Stimulated activated CD8-positive, alpha-beta memory T cell treated with anti-CD3 and anti-CD28 coated beads, Interleukin-4, amount 100 ng/mL, for 1 hour (primary cell): ENCODE measurements around the gene FAM240A.

Experiments used
- DNase-seq, 2 donors: peaks; one replicate each; pipeline ENCODE4 v3.0.0-alpha.2; 2020; ENCODE audit warnings: low read depth in 2 of 2, low spot score in 1 of 2

The FAM240A gene

DNA sequence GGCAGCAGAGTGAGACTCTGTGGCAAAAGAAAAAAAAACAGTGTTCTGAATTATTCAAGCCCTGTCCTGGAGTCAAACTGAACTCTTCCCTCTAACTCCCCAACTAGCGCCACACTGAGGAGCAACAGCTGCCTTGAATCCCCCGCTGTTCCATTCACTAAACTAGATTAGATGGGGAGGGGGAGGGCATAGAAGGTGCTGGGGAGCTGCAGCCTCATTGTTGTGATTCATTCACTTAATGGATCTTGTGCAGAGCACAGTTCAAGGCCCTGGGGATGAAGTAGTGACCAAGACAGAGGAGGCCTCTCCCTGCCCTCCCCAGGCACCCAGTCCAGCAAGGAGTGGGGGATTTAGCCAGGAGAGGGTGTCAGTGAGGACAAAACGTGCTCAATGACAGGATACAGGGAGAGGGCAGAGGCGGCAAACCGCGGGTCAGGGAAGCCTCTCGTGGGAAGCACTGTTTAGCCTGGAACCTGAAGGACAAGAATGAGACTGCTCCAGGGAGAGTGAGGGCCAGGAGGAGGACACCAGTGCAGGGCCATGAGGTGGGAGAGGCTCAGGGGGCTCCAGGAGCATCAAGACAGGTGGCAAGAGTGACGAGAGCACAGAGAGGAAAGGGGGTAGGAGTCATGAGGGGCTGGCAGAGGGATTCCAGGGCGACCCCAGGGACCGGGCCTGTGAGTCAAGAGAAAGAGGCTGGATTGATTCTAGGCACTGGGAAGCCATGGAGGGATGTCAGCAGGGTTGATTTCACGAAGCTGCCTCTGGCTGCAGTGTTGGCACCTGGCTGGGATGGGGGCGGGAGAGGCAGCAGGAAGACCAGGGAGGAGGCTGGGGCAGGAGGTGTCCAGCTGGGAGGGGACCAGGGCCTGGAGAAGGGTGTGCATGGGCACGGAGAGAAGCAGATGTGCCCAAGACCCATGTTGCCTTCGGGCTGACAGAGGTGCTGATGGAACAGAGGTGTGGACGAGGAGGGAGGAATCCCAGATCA lies 49.7 kb downstream of the FAM240A start:
- no peak for DNase-seq

DNA sequence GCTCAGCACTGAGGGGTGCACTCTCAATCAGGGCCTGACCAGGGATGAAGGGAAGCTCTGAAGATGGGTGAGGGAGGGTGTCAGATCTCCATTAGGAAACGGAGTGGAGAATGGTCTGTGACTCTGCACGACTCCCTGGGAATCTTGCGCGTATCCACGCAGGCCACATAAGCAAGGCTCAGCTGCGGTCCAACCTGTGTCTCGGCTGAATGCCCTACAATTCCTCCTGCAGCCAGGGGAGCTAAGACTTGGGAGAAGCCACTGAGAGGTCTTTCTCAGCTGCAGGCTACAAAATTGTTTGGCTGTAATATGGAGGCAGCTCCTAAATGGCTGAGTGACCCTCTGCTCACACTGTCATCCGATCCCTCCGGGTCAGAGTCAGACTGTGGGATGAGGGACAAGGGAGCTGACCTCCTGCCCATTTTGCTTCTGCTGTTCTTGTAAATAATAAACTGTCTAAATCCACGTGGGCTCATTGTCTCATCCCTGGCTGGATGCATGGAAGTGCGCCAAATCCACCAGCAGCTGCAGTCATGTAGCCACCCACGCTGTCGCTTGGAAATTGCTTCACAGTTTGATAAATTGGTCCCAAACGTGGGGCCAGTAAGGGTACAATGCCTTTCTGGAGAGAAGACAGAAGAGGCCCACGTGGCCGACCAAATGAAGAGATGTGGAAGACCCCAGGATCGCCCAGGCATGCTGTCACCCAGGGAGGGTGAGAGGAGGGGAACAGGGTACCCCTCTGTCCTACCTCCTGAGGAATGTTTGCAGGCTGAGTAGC lies 50.6 kb downstream of the FAM240A start:
- no peak for DNase-seq

DNA sequence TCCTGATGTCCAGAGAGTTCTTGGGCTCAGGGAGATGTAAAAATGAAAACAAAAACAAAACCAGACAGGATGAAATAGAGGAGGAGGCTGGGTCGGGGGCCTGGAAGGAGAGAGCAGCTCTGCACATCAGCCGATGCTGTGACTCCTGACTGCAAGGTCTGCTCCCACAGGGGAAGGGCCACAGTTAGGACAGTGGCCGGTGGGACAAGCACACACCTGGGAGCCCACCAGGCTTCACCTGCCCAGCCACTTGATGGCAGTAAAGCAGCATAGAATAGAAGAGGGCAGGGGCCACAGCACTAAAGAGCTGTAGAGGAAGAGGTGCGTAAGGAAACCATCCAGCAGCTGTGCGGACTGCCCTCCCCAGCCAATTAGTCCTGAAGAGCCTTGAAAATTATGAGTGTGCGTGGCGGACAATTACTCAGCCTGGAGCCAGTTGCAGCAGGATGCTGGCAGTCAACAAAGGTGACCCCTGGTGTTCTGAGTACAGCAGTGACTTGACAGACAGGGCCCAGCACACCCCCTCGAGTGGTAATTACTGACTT lies 51.3 kb downstream of the FAM240A start:
- DNase-seq, result no peak

DNA sequence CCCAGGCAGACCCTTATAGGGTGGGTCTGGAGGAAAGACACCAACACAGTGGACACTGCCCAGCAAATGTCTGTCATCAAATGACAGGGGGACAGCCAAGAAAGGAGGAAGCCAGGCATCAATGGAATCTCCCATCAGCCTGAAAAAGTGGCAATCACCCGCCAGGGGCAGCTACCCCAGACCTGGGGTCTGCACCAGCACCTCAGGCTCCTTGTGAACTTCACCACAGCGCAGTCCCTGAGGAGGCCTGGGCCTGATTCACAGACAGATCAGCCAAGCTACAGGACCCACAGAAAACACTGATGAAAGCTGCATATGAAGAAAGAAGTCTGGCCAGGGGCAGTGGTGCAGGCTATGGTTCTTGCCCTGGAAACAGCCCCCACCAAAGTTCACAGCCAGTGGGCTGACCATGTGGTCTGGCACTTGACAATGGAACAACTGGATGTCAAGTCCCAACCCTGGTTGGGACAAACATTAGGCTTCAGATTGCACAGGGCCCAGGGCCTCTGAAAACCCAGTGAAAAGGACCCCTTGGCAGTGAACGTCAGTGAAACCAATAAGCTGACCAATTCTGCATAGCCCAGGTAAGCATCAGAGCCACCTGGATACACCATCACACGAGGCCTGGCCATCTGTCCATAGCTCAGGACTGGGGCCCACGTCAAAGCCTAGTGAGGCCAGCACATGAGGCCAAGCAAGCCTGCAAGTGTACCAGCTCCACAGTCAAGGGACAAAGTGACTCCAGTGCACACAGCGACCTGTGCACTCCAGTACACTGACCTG lies 52.1 kb downstream of the FAM240A start:
- DNase-seq, result no peak

DNA sequence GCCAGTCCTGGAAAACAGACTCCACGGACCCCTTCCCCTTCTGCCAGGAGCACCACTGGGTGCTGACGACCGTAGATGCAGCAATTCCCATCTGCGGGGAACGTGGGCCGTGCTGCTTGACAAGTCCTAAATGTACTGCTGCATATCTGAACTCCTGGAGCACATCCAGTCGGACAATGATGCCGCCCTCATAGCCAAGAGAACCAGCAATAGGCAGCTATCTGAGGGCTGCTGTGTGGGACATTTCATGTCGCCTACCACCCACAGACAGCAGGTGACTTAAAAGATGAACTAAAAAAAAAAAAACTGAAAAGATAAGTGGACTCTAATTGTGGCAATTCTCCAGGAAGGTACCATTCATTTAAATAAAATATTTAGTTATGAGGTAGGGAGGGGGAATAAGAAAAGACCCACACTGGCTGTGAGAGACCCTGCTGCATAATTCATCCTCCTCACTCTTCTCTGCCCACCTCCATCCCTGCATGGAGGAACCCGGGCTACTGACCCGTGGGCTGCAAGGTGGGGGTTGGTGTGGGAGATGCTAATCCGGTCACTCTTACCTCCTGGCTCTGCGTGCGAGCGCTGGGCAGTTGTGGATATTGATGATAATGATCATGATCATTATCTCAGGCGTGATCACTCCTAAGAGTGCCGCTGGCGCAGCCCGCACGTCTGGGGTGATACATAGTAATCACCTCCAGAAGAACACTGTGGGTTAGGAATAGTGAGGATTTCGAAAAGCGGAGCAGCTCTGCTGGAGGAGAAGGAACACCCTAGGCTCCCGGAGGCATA lies 52.8 kb downstream of the FAM240A start:
- DNase-seq, result no peak

DNA sequence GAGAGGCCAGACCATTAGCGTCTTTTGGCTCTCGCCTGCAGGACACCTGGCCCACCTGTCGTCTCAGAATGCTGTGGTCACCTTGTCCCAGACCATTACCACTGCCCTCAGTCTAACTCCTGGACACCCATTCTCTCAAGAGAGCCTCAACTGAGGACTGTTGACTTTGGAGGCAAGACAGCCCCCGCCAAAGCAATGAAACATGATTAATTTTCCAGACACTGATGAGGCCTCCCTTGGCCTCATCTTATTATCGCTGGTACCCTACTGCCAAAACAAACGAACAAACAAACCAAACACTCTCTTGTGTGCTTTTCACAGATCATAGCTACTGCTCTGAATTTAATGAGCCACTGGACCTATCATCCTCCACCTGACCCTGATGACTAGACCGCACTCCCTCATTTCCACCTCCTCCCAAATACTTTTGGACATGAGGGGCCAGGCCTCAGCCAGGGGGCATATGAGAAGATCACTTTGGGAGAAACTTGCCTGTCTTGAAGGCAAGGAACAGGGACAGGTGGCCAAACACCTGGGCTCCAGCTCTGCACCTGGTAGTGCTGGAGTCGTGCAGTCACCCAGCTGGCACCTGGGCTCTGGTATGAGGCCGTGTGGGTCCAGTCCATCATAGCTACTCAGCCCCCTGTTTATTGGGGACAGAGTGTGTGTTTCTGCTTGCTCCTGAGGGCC lies 53.6 kb downstream of the FAM240A start:
- no peak for DNase-seq

DNA sequence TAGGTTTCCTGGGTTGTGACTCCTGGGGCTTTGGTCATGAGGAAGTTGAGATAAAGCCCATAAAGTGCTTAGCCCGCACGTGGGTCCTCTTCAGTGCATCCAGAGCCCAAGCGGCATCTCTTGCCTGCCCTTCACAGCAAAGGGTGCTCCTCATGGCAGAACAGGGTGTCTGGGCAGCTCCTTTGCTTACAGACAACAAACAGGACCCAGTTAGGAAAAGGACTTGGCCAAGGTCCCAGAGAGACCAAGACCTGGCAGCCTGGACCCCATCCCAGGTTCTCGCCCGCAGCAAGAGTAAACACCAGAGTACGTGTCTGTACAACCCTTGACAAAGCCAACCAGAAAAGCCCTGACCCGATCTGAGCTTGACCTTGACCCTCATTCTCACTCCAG lies 54.1 kb downstream of the FAM240A start:
- no peak for DNase-seq

DNA sequence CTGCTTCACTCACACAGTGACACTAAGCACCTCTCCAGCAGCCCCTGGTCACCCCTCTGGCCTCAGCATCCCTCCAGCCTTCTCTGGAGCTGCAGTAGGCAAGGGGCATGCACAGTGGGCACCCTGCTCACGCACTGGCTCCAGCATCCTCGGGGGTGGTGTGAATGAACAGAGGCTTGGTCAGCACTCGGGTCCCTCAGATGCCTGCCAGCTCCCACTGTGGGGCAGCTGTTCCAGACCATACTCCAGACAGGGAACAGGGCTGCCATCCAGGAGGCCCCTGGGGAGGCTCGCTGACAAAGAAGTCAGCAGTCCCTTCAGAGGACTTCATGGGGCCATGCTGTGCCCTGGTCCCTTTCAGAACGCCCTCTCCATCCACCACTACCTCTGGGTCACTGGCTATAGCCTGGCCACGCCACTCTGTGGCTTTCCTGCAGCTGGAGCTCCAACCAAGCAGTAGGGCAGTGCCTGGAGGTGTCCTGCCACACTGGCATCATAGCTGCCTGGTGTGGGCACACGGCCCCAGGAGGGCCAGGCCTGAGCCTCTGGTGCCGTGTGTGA lies 54.8 kb downstream of the FAM240A start:
- no peak for DNase-seq

DNA sequence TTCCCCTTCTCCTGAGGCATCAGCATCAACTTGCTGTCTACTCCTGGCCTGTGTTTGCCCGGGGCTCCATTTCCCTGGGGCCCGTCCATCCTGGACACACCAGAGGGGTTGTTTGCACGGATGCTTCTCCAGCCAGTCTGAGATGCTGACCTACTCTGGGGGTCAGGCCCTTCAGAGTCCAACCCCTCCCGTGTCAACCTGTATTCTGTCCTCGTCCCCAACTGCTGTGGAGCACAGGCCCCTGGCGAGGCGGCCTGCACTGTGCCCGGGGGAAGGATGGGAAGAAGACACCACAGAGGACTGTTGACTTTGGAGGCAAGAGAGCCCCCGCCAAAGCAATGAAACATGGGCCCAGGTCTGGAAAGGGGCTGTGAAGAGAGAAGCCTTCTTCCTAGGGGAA lies 55.3 kb downstream of the FAM240A start:
- DNase-seq, result no peak

DNA sequence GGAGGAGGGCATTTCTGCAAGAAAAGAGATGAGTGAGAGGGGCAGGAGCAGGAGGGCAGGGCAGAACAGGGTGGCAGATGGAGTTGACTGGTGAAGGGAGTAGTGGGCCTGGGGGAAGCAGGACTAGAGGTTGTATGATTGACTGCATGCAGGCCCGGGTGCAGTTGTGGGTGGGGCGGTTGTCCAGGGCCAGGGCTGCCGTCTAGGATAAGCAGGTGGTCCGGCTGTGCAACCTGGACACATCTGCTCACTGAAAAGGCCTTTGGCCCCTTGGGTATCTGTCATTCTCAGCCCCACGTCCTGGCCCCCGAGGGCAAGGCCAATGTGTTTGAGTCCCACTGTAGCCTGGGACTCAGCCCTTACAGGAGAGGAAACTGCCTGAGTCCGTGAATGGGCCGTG lies 55.8 kb downstream of the FAM240A start:
- no peak for DNase-seq

DNA sequence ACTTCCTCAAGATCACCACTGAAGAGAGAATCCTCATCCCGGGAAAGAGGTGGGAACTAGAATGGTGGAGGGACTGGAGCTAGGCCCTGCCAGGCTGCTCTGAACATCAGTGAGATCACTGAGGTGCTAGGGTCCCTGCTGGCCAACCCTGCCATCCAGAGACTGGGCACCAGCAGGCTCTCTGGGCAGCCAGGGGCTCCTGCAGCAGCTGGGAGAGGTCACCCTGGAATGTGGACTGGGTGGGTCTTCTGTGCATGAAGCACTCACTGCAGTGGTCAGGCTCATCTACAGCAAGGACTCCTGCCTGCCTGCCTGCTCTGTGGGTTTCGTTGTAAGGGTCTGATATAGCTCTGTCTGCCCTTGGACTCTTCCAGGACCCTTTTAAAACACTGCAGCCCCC lies 56.3 kb downstream of the FAM240A start:
- DNase-seq, result no peak

DNA sequence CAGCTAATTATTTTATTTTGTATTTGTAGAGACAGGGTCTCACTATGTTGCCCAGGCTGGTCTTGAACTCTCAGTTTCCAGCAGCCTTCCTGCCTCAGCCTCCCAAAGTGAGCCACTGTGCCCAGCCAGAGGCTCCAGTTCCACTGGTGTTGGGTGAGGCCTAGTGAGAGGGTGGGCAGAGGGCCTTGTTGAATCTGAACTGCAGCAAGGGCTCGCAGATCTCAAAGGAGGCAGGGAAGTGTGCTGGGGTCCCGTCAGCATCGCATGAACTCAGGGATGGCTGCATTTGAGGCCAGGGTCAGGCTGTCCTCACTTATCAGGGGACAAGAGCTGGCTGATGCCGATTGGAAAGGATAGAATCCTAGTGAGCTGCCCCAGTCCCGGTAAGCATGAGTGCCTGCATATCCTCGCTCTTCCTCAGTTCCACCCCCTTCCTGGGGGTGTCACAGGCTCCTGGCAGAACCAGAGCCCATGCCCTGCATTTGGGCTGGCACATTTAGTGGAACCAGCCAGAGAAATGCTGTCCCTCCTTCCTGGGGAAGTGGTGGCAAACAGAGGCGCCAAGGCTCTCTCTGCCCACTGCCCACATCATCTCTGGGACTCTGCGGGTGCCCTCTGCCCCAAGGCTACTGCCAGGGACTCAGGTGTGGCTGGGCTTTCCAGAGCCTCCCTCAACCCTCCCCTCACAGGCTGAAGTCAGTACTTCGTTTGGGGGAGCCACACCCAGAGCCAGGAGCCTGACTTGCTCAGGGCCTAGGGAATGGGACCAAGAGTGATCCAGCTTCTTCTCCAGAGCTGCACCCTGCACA lies 57.1 kb downstream of the FAM240A start:
- DNase-seq, result no peak

DNA sequence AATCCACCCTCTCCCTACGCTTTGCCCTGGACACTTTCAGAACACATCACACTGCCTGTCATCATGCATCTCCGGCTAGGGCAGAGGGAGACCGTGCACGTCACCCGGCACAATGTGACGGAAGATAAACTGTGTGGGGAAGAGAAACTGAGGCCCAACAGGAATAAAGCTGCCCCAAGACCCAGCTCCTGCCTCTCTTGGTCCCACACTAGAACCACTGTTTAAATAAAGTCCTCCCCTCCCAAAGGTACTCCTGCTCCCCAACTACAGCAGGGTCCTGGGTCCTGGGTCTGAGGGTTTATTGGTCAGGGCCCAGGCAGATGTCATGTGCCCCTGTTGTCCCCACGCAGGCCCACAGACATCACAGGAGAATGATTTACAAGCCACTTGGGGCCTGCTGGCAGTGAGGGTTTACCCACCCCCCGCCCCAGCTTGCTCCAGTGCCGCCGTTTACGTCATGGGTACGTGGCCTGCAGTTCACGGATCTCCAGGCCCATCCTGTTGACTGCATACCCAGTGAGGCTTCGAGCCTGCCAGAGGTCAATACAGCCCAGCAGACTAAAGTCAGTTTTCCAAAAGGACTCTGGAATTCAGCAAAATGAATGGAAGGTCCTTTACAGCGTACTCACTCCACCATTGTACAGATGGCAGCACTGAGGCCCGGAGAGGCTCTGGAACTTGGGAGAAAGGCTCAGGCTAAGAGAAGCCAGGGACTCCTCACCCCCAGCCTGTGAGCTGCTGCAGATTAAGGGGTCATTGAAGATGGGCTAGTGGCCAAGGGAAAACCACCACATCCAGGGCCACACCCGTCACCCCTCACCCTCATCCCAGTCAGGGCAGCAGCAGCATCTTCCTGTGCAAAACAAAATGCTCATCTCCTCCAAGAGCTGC lies 57.9 kb downstream of the FAM240A start:
- no peak for DNase-seq

DNA sequence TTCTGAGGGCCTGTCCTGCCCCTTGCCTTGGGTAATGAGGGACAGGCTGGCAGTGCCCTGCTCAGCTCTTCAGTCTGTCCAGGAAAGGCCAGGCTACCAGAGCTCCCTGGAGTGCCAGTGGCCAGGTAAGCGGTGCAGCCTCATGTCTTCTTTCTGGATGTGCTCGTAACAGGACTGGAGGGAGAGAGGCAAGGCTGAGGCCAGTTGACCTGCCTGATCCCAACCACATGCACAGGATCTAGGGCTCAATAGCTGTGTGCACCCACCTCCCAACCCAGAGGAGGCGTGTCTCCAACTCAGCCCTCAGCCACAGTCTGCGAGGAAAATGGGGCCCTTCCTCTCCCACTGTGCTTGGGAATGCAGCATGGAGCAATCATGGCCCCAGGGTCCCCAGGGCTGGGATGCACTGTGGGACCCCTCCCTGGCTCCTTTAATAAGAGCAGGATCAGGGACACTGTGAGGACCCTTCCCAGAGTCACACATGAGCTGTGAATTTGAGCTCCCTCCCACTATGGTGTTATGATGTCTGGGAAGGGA lies 58.6 kb downstream of the FAM240A start:
- no peak for DNase-seq

DNA sequence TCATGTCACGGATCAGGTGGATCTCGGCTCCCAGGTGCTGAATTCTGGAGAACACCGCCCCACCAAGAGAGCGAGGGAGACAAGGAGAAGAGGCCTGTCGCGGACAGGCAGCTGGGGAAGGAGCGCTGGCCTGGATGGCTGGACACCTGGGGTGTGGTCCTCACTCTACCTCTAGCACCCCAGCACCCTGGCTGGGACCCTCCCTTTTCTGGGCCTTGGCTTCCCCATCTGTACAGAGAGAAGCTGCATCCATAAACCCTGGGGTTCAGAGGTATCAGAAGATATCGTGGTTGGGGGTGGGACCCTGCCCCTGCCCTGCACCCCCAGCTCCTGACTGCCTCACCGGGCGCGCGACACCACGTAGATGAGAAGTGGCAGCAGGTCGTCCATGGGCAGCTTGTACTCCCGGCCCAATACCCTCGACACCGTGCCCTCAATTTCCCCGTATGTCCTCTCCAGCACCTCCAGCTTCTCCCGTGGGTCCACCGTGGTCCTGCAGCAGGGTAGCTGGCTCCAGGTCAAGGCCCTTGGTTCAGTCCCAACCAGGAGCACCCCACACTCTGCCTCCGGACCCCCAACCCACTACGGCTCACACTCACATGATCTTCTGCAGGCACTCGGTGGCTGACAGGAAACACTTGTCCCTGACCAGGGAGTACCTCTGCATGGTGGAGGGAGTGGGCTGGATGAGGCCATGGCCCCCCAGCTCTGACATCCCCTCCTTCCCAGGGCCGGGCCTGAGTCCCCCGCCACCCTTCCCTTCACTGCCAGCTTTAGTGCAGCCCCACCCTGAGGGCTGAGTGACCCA lies 59.4 kb downstream of the FAM240A start:
- DNase-seq, result no peak

DNA sequence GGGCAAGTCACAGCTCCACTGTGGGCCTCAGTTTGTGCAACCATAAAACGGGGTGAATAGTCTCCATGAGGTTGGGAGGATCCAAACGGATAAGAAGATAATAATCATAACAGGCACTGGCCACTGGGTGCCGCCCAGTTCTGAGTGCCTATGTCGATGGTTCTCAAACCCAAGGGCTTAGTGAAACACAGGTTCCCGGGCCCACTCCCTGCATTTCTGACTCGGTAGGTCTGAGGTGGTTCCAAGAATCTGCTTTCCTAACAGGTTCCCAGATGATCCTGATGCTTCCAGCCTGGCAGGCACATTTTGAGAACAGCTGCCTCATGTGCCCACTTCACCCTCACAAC lies 60.0 kb downstream of the FAM240A start:
- no peak for DNase-seq
